Panc1 (cell line): ENCODE measurements around the gene ABCA6. TPM values are rescaled to one million over a fixed set of nuclear protein-coding genes. Genes with fewer than 3 reads are reported as not detected.

Experiments used
- ATAC-seq: fragments of 200-7000 bp; cut with Tn5 transposase; 2 replicates; pipeline ENCODE4 v1.9.1; 2020; ENCODE audit warnings: mild to moderate bottlenecking, moderate library complexity
- BruUV-seq: library from RNA; stranded (reverse); fragments of 400-500 nt; replicated peaks from 2 replicates; lab custom pipeline; 2021; lab: Mats Ljungman, UMichigan
- CTCF ChIA-PET: fragments of 300-600 bp; sonication (Branson Sonifier 250); formaldehyde crosslinking; loops from one replicate; lab custom pipeline; 2022; ENCODE audit warnings: antibody characterized with exemption; lab: Charles Lee
- POLR2A ChIA-PET: fragments of 300-600 bp; sonication (Branson Sonifier 250); formaldehyde crosslinking; loops from one replicate; lab custom pipeline; 2022; ENCODE audit warnings: antibody characterized with exemption; lab: Charles Lee
- DNase-seq: peaks from one replicate; pipeline ENCODE4 v3.0.0-alpha.2; 2010; ENCODE audit warnings: low read depth, low spot score
- H3K27ac ChIP-seq: 2 replicates; pipeline ENCODE4 v1.5.1; 2011; ENCODE audit warnings: mild to moderate bottlenecking, low read length, inconsistent platforms
- H3K27me3 ChIP-seq: fragments of 200-500 bp; sonication (Bioruptor generic); 2 replicates; pipeline ENCODE4 v1.6.0; 2014; ENCODE audit warnings: low read length, inconsistent platforms; ENCODE audit not compliant: control insufficient read depth, insufficient read depth
- H3K36me3 ChIP-seq: fragments of 200-500 bp; sonication (Bioruptor generic); 2 replicates; pipeline ENCODE4 v1.5.1; 2014; ENCODE audit warnings: inconsistent platforms, mild to moderate bottlenecking, low read length, moderate library complexity; ENCODE audit not compliant: control insufficient read depth, insufficient read depth
- H3K4me1 ChIP-seq: 2 replicates; pipeline ENCODE4 v1.5.1; 2011; ENCODE audit warnings: inconsistent platforms, mild to moderate bottlenecking, low read length, moderate library complexity; ENCODE audit not compliant: control insufficient read depth, insufficient read depth
- H3K4me3 ChIP-seq, 2 experiments: 2 replicates each; pipeline ENCODE4 v1.5.1; 2011 to 2012; ENCODE audit warnings: low read depth in 2 of 2, low read length in 2 of 2, mild to moderate bottlenecking in 2 of 2, inconsistent platforms in 1 of 2, moderate library complexity in 1 of 2
- H3K9me3 ChIP-seq: fragments of 200-500 bp; sonication (Bioruptor generic); 2 replicates; pipeline ENCODE4 v1.5.1; 2014; ENCODE audit warnings: low read depth, mild to moderate bottlenecking, inconsistent platforms, low read length, moderate library complexity; ENCODE audit not compliant: control insufficient read depth, insufficient read depth
- POLR2AphosphoS5 ChIP-seq: IDR thresholded peaks from 2 replicates; pipeline ENCODE4 v1.6.1; 2012; ENCODE audit warnings: mild to moderate bottlenecking, low read depth, low read length, moderate library complexity
- SIN3A ChIP-seq: IDR thresholded peaks from 2 replicates; pipeline ENCODE4 v1.6.1; 2012; ENCODE audit warnings: low read depth, mild to moderate bottlenecking, low read length, moderate library complexity, borderline replicate concordance; ENCODE audit not compliant: insufficient read depth
- TCF7L2 ChIP-seq: IDR thresholded peaks from 2 replicates; pipeline ENCODE4 v1.6.1; 2011; ENCODE audit warnings: mild to moderate bottlenecking, low read depth, low read length, inconsistent platforms
- in situ Hi-C: cut with HindIII; loops from 2 replicates; pipeline ENCODE4 v1.10.0; 2016; ENCODE audit warnings: low sequenced_read_pairs, low pct_unique_long_range_greater_than_20kb
- intact Hi-C: fragments of 100-400 bp; cut with micrococcal nuclease; formaldehyde crosslinking; loops from one replicate; pipeline ENCODE4 v1.10.0; 2022; ENCODE audit not compliant: unreplicated experiment
- total RNA-seq: library from RNA; stranded (reverse); gene quantifications from one replicate; pipeline ENCODE4 v1.2.1, GENCODE V29; 2021; ENCODE audit not compliant: unreplicated experiment
- TF ChIP-seq, protein P1 (sequence below), 2 experiments: IDR thresholded peaks; 2 replicates each; pipeline ENCODE4 v1.6.1; 2011 to 2012; ENCODE audit warnings: low read depth in 2 of 2, control low read depth in 1 of 2, low read length in 1 of 2, mild to moderate bottlenecking in 1 of 2, moderate library complexity in 1 of 2; ENCODE audit not compliant: insufficient read depth in 1 of 2
- TF ChIP-seq, protein P2 (sequence below): fragments of 450-650 bp; IDR thresholded peaks from 2 replicates; pipeline ENCODE4 v1.5.1; 2017; ENCODE audit warnings: mild to moderate bottlenecking

ABCA6 gene
- total RNA-seq, 1 experiment from 2014 or later: 0.46 TPM

GRCh38 chr17:69150333-69150732 lies 8.6 kb upstream of the ABCA6 start:
- BruUV-seq: no TSS peak
- CTCF ChIA-PET: no interaction called here
- no peaks in the 10 kb centered on the region for H3K36me3 ChIP-seq
- DNase-seq (no peak), ATAC-seq (no peak)
- POLR2A ChIA-PET: no interaction called here
- no peaks in the 10 kb centered on the region for H3K9me3 ChIP-seq
- in situ Hi-C loops (no loop called here), intact Hi-C loops (no loop called here)
- no peaks in the 10 kb centered on the region for H3K4me1 ChIP-seq
- H3K27ac ChIP-seq: no peak overlapping the region
- H3K4me3 ChIP-seq: no peak overlapping the region
- H3K27me3 ChIP-seq: no peaks in the 10 kb centered on the region
- TF ChIP-seq POLR2AphosphoS5 (no peak), TCF7L2 (no peak), SIN3A (no peak)
- TF ChIP-seq, protein P1, sequence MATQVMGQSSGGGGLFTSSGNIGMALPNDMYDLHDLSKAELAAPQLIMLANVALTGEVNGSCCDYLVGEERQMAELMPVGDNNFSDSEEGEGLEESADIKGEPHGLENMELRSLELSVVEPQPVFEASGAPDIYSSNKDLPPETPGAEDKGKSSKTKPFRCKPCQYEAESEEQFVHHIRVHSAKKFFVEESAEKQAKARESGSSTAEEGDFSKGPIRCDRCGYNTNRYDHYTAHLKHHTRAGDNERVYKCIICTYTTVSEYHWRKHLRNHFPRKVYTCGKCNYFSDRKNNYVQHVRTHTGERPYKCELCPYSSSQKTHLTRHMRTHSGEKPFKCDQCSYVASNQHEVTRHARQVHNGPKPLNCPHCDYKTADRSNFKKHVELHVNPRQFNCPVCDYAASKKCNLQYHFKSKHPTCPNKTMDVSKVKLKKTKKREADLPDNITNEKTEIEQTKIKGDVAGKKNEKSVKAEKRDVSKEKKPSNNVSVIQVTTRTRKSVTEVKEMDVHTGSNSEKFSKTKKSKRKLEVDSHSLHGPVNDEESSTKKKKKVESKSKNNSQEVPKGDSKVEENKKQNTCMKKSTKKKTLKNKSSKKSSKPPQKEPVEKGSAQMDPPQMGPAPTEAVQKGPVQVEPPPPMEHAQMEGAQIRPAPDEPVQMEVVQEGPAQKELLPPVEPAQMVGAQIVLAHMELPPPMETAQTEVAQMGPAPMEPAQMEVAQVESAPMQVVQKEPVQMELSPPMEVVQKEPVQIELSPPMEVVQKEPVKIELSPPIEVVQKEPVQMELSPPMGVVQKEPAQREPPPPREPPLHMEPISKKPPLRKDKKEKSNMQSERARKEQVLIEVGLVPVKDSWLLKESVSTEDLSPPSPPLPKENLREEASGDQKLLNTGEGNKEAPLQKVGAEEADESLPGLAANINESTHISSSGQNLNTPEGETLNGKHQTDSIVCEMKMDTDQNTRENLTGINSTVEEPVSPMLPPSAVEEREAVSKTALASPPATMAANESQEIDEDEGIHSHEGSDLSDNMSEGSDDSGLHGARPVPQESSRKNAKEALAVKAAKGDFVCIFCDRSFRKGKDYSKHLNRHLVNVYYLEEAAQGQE (IDR thresholded peaks at IDR 0.05; ENCODE audit: insufficient read depth in 1 of 2, low read depth in 2 of 2, low read length in 1 of 2): no peak
- TF ChIP-seq, protein P2, sequence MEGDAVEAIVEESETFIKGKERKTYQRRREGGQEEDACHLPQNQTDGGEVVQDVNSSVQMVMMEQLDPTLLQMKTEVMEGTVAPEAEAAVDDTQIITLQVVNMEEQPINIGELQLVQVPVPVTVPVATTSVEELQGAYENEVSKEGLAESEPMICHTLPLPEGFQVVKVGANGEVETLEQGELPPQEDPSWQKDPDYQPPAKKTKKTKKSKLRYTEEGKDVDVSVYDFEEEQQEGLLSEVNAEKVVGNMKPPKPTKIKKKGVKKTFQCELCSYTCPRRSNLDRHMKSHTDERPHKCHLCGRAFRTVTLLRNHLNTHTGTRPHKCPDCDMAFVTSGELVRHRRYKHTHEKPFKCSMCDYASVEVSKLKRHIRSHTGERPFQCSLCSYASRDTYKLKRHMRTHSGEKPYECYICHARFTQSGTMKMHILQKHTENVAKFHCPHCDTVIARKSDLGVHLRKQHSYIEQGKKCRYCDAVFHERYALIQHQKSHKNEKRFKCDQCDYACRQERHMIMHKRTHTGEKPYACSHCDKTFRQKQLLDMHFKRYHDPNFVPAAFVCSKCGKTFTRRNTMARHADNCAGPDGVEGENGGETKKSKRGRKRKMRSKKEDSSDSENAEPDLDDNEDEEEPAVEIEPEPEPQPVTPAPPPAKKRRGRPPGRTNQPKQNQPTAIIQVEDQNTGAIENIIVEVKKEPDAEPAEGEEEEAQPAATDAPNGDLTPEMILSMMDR: no peak

- DNase-seq: no peak
- BruUV-seq: no TSS peak
- Histone ChIP-seq H3K4me3 (no peak overlapping the region), H3K4me1 (no peaks in the 10 kb centered on the region), H3K27me3 (no peaks in the 10 kb centered on the region), H3K36me3 (no peaks in the 10 kb centered on the region), H3K27ac (no peak overlapping the region), H3K9me3 (no peaks in the 10 kb centered on the region)
- ChIA-PET CTCF (no interaction called here), POLR2A (no interaction called here)
- intact Hi-C loops: no loop called here
- no peak for TF ChIP-seq TCF7L2
- TF ChIP-seq POLR2AphosphoS5: no peak
- TF ChIP-seq, protein P2: no peak
- TF ChIP-seq, protein P1 (IDR thresholded peaks at IDR 0.05; ENCODE audit: insufficient read depth in 1 of 2, low read depth in 2 of 2, low read length in 1 of 2): no peak
- TF ChIP-seq SIN3A: no peak
- no peak for ATAC-seq
- in situ Hi-C loops: no loop called here
These were observed 5.8 kb upstream of the ABCA6 start for GRCh38 chr17:69147460-69147859.
